ENCODE results near the gene USP44. TPM values are rescaled to one million over a fixed set of nuclear protein-coding genes. Genes with fewer than 3 reads are reported as not detected.
"Not testable (repeated sequence)": the region's sequence is repeated elsewhere in the genome, so short reads cannot be mapped to it uniquely, and the experiment has no call there.

USP44 gene
- polyA plus RNA-seq, 1 experiment: 1.2 TPM

DNA sequence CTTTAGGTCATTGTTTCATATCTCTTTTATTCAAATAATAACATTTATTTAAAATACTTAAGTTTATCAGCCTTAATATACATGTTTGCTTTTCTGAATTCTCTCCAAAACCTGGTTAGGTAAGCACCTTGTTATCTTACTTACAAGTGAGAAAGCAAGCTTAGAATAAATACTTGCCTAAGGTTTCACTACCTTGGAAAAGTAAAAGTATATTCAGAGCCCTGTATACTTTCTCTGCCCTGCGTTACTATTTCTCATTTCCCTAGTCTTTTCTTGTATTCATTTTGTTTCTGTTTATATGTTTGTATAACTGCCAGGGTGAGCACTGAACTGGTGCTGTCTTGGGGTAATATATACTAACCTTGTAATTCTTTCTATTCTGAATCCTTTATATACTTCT, 55.8 kb downstream of the USP44 start:
- Histone ChIP-seq H3K27me3 (ENCODE audit: control insufficient read depth, insufficient read depth, low read length) (no peaks in the 10 kb centered on the region), H3K4me3 (ENCODE audit: low read depth, low read length) (no peak overlapping the region), H3K36me3 (ENCODE audit: control insufficient read depth, insufficient read depth, low read length) (peaks cover 5% of the 10 kb centered on the region)
- ChIA-PET POLR2A (no interaction called here), CTCF (interaction anchor here (0.6 kb wide), 1 partner anchor 223 kb away, joined by 3 read pairs; no protein-coding TSS in a partner anchor)
- no peak for TF ChIP-seq CTCF (IDR thresholded peaks at IDR 0.05; ENCODE audit: insufficient read depth, low read depth, low read length)
- no peak for DNase-seq (ENCODE audit: low read depth)

DNA sequence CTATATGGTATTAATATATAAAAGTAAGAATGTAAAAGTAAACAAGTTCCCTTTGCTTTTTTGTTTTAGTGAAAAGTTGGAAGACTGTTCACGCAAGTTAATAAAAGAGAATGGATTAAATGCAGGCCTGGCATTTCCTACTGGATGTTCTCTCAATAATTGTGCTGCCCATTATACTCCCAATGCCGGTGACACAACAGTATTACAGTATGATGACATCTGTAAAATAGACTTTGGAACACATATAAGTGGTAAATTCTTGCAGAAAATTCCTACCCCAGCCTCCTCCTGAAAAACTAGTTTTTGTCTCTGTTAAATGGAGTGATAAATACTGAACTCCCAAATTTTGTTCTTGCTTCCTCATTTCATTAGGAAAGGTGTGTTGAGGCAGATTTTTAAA, 56.4 kb downstream of the USP44 start:
- TF ChIP-seq CTCF (IDR thresholded peaks at IDR 0.05; ENCODE audit: insufficient read depth, low read depth, low read length): no peak
- no peak overlapping the region for H3K4me3 ChIP-seq (ENCODE audit: low read depth, low read length)
- no peaks in the 10 kb centered on the region for H3K27me3 ChIP-seq (ENCODE audit: control insufficient read depth, insufficient read depth, low read length)
- peaks cover 5% of the 10 kb centered on the region for H3K36me3 ChIP-seq (ENCODE audit: control insufficient read depth, insufficient read depth, low read length)
- no peak for DNase-seq (ENCODE audit: low read depth)
- CTCF ChIA-PET: no interaction called here
- POLR2A ChIA-PET: no interaction called here

DNA sequence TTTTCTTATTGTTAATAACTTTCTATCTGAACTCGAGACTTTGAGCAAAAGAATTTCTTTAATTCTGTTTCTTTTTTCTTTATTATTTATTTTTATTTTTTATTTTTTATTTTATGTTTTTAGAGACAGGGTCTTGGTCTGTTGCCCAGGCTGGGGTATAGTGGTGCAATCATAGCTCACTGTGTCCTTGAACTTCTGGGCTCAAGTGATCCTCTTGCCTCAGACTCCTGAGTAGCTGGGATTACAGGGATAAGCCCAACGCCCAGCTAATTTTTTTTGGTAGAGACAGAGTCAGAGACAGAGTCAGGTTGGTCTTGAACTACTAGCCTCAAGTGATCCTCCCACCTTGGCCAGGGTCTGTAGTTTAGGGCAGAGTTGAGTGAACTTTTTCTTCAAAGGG, 58.8 kb downstream of the USP44 start:
- no peaks in the 10 kb centered on the region for H3K27me3 ChIP-seq (ENCODE audit: control insufficient read depth, insufficient read depth, low read length)
- peaks cover 5% of the 10 kb centered on the region for H3K36me3 ChIP-seq (ENCODE audit: control insufficient read depth, insufficient read depth, low read length)
- TF ChIP-seq CTCF (IDR thresholded peaks at IDR 0.05; ENCODE audit: insufficient read depth, low read depth, low read length): no peak
- ChIA-PET POLR2A (no interaction called here), CTCF (interaction anchor here (0.6 kb wide), 1 partner anchor 15 kb away, joined by 3 read pairs; no protein-coding TSS in a partner anchor)
- no peak overlapping the region for H3K4me3 ChIP-seq (ENCODE audit: low read depth, low read length)
- no peak for DNase-seq (ENCODE audit: low read depth)

GRCh38 chr12:95487024-95487423, 64.3 kb downstream of the USP44 start:
- ChIA-PET POLR2A (no interaction called here), CTCF (no interaction called here)
- Histone ChIP-seq H3K4me3 (ENCODE audit: low read depth, low read length) (no peak overlapping the region), H3K27me3 (ENCODE audit: control insufficient read depth, insufficient read depth, low read length) (no peaks in the 10 kb centered on the region), H3K36me3 (ENCODE audit: control insufficient read depth, insufficient read depth, low read length) (peaks cover 6% of the 10 kb centered on the region)
- no peak for DNase-seq (ENCODE audit: low read depth)
- no peak for TF ChIP-seq CTCF (IDR thresholded peaks at IDR 0.05; ENCODE audit: insufficient read depth, low read depth, low read length)

- no peak for TF ChIP-seq CTCF (IDR thresholded peaks at IDR 0.05; ENCODE audit: insufficient read depth, low read depth, low read length)
- peaks cover 6% of the 10 kb centered on the region; the same call in 1 of the 2 replicates for H3K36me3 ChIP-seq (ENCODE audit: control insufficient read depth, insufficient read depth, low read length)
- POLR2A ChIA-PET: no interaction called here
- DNase-seq (ENCODE audit: low read depth): no peak
- CTCF ChIA-PET: no interaction called here
- no peak overlapping the region for H3K4me3 ChIP-seq (ENCODE audit: low read depth, low read length)
- H3K27me3 ChIP-seq (ENCODE audit: control insufficient read depth, insufficient read depth, low read length): no peaks in the 10 kb centered on the region
These were observed 66.8 kb downstream of the USP44 start for GRCh38 chr12:95484524-95484923.

DNA sequence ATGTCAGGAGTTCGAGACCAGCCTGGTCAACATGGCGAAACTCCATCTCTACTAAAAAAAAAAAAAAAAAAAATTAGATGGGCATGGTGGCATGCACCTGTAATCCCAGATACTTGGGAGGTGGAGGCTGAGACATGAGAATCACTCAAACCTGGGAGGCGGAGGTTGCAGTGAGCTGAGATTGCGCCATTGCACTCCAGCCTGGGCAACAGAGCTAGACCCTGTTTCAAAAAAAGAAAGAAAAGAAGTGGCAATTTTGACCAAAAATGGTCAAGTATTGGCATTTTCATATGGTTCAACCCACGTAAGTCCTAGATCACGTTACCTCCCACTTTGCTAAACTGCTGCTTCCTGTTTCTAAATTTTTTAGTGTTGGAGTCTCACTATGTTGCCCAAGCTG, 68.7 kb downstream of the USP44 start:
- H3K36me3 ChIP-seq (ENCODE audit: control insufficient read depth, insufficient read depth, low read length); H3K27me3 ChIP-seq (ENCODE audit: control insufficient read depth, insufficient read depth, low read length); POLR2A ChIA-PET; DNase-seq (ENCODE audit: low read depth); H3K4me3 ChIP-seq (ENCODE audit: low read depth, low read length): not testable (repeated sequence)
- CTCF ChIA-PET: interaction anchor here (0.9 kb wide), 1 partner anchor 32 kb away, joined by 3 read pairs; no protein-coding TSS in a partner anchor

All from BJ (cell line).